ENCODE measurements around the gene TMEM53.

DNA sequence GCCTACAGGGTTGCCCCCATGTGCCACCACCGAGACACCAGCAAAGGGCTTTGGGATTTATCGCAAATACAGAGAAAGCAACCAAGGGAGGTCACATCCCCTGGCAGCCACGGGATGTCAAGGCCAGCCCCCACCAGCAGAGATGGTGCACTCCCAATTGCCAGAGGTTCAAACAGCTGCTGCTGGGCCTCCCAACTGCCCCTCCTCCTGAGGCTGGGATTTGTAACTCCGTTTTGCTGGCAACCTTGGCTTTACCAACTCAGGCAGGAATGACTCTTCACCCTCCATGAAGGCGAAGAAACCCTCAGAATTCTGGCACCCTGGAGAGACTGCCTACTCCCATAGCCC is 11.6 kb downstream of the TMEM53 start:
- TF ChIP-seq POLR2AphosphoS5 (IDR thresholded peaks at IDR 0.05), result no peak
- TF ChIP-seq, protein P1, sequence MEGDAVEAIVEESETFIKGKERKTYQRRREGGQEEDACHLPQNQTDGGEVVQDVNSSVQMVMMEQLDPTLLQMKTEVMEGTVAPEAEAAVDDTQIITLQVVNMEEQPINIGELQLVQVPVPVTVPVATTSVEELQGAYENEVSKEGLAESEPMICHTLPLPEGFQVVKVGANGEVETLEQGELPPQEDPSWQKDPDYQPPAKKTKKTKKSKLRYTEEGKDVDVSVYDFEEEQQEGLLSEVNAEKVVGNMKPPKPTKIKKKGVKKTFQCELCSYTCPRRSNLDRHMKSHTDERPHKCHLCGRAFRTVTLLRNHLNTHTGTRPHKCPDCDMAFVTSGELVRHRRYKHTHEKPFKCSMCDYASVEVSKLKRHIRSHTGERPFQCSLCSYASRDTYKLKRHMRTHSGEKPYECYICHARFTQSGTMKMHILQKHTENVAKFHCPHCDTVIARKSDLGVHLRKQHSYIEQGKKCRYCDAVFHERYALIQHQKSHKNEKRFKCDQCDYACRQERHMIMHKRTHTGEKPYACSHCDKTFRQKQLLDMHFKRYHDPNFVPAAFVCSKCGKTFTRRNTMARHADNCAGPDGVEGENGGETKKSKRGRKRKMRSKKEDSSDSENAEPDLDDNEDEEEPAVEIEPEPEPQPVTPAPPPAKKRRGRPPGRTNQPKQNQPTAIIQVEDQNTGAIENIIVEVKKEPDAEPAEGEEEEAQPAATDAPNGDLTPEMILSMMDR (IDR thresholded peaks at IDR 0.05), result no peak

Data from breast epithelium (tissue), 3 donors.